ENCODE data around the gene OR2H1. TPM values are rescaled to one million over a fixed set of nuclear protein-coding genes. Genes with fewer than 3 reads are reported as not detected.
"Not testable (repeated sequence)": the region's sequence is repeated elsewhere in the genome, so short reads cannot be mapped to it uniquely, and the experiment has no call there.

The OR2H1 gene
- total RNA-seq (not detected), polyA plus RNA-seq (not detected)
- long read RNA-seq, donor 1 = 0 reads
- long read RNA-seq, donor 2 = 0 reads
- long read RNA-seq, donor 3 = 0 reads
- long read RNA-seq, donor 4 = 0 reads

DNA sequence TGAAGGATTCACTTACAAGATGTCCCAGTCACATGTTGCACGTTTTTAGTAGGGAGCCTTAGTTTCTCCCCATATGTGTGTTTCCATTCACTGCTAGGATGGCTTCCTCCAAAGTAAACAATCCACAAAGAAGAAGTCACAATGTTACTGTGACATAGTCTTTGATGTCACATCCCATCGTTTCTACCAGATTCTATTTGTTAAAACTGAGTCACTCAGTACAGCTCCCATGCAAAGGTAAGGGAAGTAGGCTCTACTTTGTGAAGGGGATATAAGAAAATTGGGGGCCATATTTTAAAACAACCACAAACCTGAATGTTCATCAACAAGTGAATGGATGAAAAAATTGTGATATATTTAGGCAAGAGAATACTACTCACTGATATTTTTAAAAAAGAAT lies at the start of gene OR2H1, which contains the start of gene OR11A1:
Gene OR2H1, plus strand, starts transcription at position 185 of the 400 bp plus-strand sequence. CDS start 4,615 bp downstream, outside the sequence.
Gene OR11A1, minus strand, starts transcription at position 101 of the 400 bp plus-strand sequence. CDS start 29,430 bp downstream, outside the sequence.
- DNase-seq = no peak
- H3K9me3 ChIP-seq (ENCODE audit: control insufficient read depth, low read length) = no peaks in the 10 kb centered on the region
- intact Hi-C loops (cut with DNase I) = no loop called here
- no peak for ATAC-seq
- no peak within 1 kb of the TSS for H3K4me3 ChIP-seq (ENCODE audit: low read length)
- 58% methylated on average over 2 of the region's 2 CpGs for WGBS
- no peaks in the 10 kb centered on the region for H3K4me1 ChIP-seq (ENCODE audit: control insufficient read depth, insufficient read depth, low read length)
- no peak within 1 kb of the TSS for H3K27ac ChIP-seq (ENCODE audit: low read length)
- no peaks in the 10 kb centered on the region for H3K27me3 ChIP-seq (ENCODE audit: control insufficient read depth, insufficient read depth)

DNA sequence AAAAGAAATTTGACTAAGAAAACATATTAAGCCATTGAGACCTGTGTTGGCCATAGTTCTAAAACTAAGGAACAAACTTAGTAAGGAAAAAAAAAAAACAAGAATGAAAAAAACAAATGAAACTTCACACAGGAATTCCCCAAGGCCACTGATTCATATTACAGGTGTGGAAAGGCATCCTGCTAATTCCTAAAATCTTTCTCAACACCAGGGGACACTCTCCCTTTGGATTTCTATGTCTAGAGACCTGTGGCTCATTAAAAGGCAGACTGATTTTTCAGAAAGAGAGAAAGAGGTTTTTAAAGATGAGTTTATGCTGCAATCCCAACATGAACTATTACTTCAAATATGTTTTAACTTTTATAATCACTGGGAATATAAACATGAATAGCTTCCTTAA lies 42.4 kb upstream of the OR2H1 start, which contains the start of gene OR12D1:
Gene OR12D1, plus strand, starts transcription at position 341 of the 400 bp plus-strand sequence.
- intact Hi-C loops (cut with DNase I) = no loop called here
- Histone ChIP-seq H3K4me1 (ENCODE audit: control insufficient read depth, insufficient read depth, low read length) (no peaks in the 10 kb centered on the region), H3K9me3 (ENCODE audit: control insufficient read depth, low read length) (no peaks in the 10 kb centered on the region), H3K27ac (ENCODE audit: low read length) (no peak within 1 kb of the TSS), H3K4me3 (ENCODE audit: low read length) (no peak within 1 kb of the TSS), H3K27me3 (ENCODE audit: control insufficient read depth, insufficient read depth) (no peaks in the 10 kb centered on the region)
- no peak for DNase-seq
- ATAC-seq = no peak

- no peak overlapping the region for H3K4me3 ChIP-seq (ENCODE audit: low read length)
- DNase-seq = no peak
- no peaks in the 10 kb centered on the region for H3K27me3 ChIP-seq (ENCODE audit: control insufficient read depth, insufficient read depth)
- no peak overlapping the region for H3K27ac ChIP-seq (ENCODE audit: low read length)
- H3K4me1 ChIP-seq (ENCODE audit: control insufficient read depth, insufficient read depth, low read length) = no peaks in the 10 kb centered on the region
- no peaks in the 10 kb centered on the region for H3K9me3 ChIP-seq (ENCODE audit: control insufficient read depth, low read length)
- no peak for ATAC-seq
- 50% methylated on average over 3 of the region's 3 CpGs for WGBS
- intact Hi-C loops (cut with DNase I) = no loop called here
These were observed 37.4 kb upstream of the OR2H1 start for GRCh38 chr6:29419516-29419915.

GRCh38 chr6:29424168-29424567 lies 32.8 kb upstream of the OR2H1 start:
- Histone ChIP-seq H3K27me3 (ENCODE audit: control insufficient read depth, insufficient read depth) (no peaks in the 10 kb centered on the region), H3K27ac (ENCODE audit: low read length) (no peak overlapping the region), H3K4me1 (ENCODE audit: control insufficient read depth, insufficient read depth, low read length) (no peaks in the 10 kb centered on the region), H3K9me3 (ENCODE audit: control insufficient read depth, low read length) (no peaks in the 10 kb centered on the region), H3K4me3 (ENCODE audit: low read length) (no peak overlapping the region)
- DNase-seq (no peak), ATAC-seq (no peak)
- intact Hi-C loops (cut with DNase I) = no loop called here
- 89% methylated on average over 2 of the region's 2 CpGs for WGBS

DNA sequence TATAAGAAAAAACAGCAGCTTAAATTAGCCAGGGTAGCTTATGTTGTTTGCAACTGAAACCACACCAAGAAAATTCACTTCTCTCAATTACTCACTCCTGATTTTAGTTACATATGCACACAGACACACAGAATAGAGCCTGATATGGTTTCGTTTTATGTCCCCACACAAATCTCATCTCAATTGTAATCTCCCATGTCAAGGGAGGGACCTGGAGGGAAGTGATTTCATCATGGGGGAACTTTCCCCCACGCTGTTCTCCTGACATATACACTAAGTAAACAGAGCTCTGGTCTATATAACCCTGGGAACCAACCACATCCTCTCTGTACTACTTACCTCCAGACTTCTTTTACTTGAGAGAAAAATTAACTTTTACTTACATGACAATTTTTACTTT lies 32.4 kb upstream of the OR2H1 start:
- ATAC-seq (no peak), DNase-seq (no peak)
- intact Hi-C loops (cut with DNase I) = no loop called here
- Histone ChIP-seq H3K27ac (ENCODE audit: low read length) (no peak overlapping the region), H3K27me3 (ENCODE audit: control insufficient read depth, insufficient read depth) (no peaks in the 10 kb centered on the region), H3K4me1 (ENCODE audit: control insufficient read depth, insufficient read depth, low read length) (no peaks in the 10 kb centered on the region), H3K4me3 (ENCODE audit: low read length) (no peak overlapping the region), H3K9me3 (ENCODE audit: control insufficient read depth, low read length) (no peaks in the 10 kb centered on the region)
- 34% methylated on average over 2 of the region's 2 CpGs for WGBS

DNA sequence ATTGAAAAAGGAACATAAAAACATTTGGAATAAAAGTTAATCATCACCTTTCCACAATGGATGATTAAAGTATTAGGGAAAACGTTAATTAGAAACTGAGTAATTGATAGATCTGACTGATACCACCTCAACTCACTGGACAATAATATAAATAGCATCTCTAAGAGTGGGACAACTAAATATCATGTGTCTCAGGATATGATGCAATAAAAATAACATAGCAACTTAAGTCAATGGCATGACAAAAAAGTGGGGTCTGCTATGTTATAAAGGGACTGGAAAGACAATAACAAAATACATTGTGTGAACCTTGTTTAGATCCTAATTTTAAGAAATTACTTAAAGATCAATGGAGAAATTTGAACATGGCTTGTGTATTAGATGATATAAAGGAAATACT lies 31.9 kb upstream of the OR2H1 start:
- Histone ChIP-seq H3K27ac (ENCODE audit: low read length) (no peak overlapping the region), H3K27me3 (ENCODE audit: control insufficient read depth, insufficient read depth) (no peaks in the 10 kb centered on the region), H3K4me3 (ENCODE audit: low read length) (no peak overlapping the region), H3K9me3 (ENCODE audit: control insufficient read depth, low read length) (no peaks in the 10 kb centered on the region), H3K4me1 (ENCODE audit: control insufficient read depth, insufficient read depth, low read length) (no peaks in the 10 kb centered on the region)
- intact Hi-C loops (cut with DNase I) = no loop called here
- DNase-seq = no peak
- WGBS = 34% methylated on average over 1 of the region's 1 CpG
- ATAC-seq = no peak

DNA sequence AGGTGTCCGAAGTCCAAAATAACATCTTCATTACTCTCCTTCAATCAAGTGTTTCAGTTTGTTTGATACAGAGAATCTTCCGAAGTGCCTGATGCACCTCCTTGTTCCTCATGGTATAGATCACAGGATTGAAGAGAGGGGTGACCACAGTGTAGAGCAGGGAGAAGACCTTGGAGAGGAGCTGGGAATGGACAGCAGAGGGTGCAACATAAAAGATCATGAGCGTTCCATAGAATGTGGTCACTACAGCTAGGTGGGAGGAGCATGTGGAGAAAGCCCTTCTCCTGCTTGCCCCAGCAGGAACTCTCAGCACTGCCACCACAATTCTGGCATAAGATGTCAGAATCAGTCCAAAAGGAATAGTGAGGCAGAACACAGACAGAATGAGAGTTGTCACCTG lies 30.3 kb upstream of the OR2H1 start:
- ATAC-seq = no peak
- DNase-seq = no peak
- H3K4me3 ChIP-seq (ENCODE audit: low read length) = no peak overlapping the region
- H3K27me3 ChIP-seq (ENCODE audit: control insufficient read depth, insufficient read depth) = no peaks in the 10 kb centered on the region
- intact Hi-C loops (cut with DNase I) = no loop called here
- H3K9me3 ChIP-seq (ENCODE audit: control insufficient read depth, low read length) = no peaks in the 10 kb centered on the region
- H3K4me1 ChIP-seq (ENCODE audit: control insufficient read depth, insufficient read depth, low read length) = no peaks in the 10 kb centered on the region
- 77% methylated on average over 3 of the region's 3 CpGs for WGBS
- H3K27ac ChIP-seq (ENCODE audit: low read length) = no peak overlapping the region

DNA sequence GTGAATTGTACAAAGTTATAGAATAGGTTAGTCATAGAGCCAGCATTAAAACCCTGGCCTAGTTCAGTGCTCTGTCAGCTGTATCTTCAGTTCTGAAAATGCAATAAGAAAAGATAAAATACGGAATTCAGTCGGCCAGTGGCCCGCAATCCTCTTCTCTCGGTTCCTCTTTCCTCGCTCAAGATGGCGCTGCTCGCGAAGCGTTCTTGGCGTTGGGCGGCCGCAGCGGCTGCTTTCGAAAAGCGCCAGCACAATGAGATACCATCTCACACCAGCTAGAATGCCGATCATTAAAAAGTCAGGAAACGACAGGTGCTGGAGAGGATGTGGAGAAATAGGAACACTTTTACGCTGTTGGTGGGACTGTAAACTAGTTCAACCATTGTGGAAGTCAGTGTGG lies 20.2 kb upstream of the OR2H1 start:
- 69% methylated on average over 18 of the region's 18 CpGs for WGBS
- H3K4me1 ChIP-seq (ENCODE audit: control insufficient read depth, insufficient read depth, low read length); intact Hi-C loops (cut with DNase I); H3K27ac ChIP-seq (ENCODE audit: low read length); H3K4me3 ChIP-seq (ENCODE audit: low read length); H3K27me3 ChIP-seq (ENCODE audit: control insufficient read depth, insufficient read depth); DNase-seq; H3K9me3 ChIP-seq (ENCODE audit: control insufficient read depth, low read length); ATAC-seq: not testable (repeated sequence)

- no peaks in the 10 kb centered on the region for H3K4me1 ChIP-seq (ENCODE audit: control insufficient read depth, insufficient read depth, low read length)
- H3K9me3 ChIP-seq (ENCODE audit: control insufficient read depth, low read length) = no peaks in the 10 kb centered on the region
- no peak within 1 kb of the TSS for H3K4me3 ChIP-seq (ENCODE audit: low read length)
- DNase-seq (no peak), ATAC-seq (no peak)
- intact Hi-C loops (cut with DNase I) = no loop called here
- H3K27me3 ChIP-seq (ENCODE audit: control insufficient read depth, insufficient read depth) = no peaks in the 10 kb centered on the region
- H3K27ac ChIP-seq (ENCODE audit: low read length) = no peak within 1 kb of the TSS
These were observed 17.9 kb upstream of the OR2H1 start, which contains the start of gene OR10C1 for GRCh38 chr6:29439006-29439405. OR10C1 (plus strand) TSS chr6:29439306; CDS start chr6:29440016, 710 bp downstream.

GRCh38 chr6:29442719-29443118 lies 14.2 kb upstream of the OR2H1 start:
- 84% methylated on average over 1 of the region's 1 CpG for WGBS
- H3K4me3 ChIP-seq (ENCODE audit: low read length) = no peak overlapping the region
- no peaks in the 10 kb centered on the region for H3K9me3 ChIP-seq (ENCODE audit: control insufficient read depth, low read length)
- DNase-seq = no peak
- ATAC-seq = no peak
- H3K27me3 ChIP-seq (ENCODE audit: control insufficient read depth, insufficient read depth) = no peaks in the 10 kb centered on the region
- intact Hi-C loops (cut with DNase I) = no loop called here
- no peak overlapping the region for H3K27ac ChIP-seq (ENCODE audit: low read length)
- no peaks in the 10 kb centered on the region for H3K4me1 ChIP-seq (ENCODE audit: control insufficient read depth, insufficient read depth, low read length)

DNA sequence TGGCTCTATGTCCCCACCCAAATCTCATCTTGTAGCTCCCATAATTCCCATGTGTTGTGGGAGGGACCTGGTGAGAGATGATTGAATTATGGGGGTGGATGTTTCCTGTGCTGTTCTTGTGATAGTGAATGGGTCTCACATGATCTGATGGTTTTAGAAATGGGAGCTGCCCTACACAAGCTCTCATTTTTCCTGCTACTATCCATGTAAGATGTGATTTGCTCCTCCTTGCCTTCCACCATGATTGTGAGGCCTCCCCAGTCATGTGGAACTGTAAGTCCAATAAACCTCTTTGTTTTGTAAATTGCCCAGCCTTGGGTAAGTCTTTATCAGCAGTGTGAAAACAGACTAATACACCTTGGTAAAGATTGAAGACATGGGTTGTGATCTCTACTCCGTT lies 12.9 kb upstream of the OR2H1 start:
- ATAC-seq; intact Hi-C loops (cut with DNase I): not testable (repeated sequence)
- WGBS = 83% methylated on average over 1 of the region's 1 CpG

DNA sequence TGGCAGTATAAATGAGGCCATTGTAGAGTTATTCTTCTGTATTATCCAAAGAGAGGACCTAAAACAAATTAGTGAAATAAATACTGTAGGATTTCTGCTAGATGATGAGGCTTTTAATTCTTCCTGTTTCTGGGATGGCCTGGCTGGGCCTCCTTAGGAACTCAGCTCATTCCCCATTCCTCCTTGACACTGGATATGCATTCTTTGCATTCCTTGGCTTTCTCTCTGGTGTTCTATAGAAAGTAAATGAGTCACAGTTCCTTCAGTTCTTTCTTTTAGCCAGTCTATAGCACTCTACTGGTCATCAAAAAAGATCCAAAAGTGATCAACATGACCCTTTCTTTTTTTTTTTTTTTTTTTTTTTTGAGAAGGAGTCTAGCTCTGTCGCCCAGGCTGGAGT lies 9.3 kb upstream of the OR2H1 start:
- Histone ChIP-seq H3K27ac (ENCODE audit: low read length) (no peak overlapping the region), H3K4me3 (ENCODE audit: low read length) (no peak overlapping the region), H3K4me1 (ENCODE audit: control insufficient read depth, insufficient read depth, low read length) (no peaks in the 10 kb centered on the region), H3K9me3 (ENCODE audit: control insufficient read depth, low read length) (no peaks in the 10 kb centered on the region), H3K27me3 (ENCODE audit: control insufficient read depth, insufficient read depth) (no peaks in the 10 kb centered on the region)
- ATAC-seq (no peak), DNase-seq (no peak)
- intact Hi-C loops (cut with DNase I) = no loop called here
- 94% methylated on average over 1 of the region's 1 CpG for WGBS

More for the DNA sequence above, 12.9 kb upstream of the OR2H1 start:
- not testable (repeated sequence) for H3K9me3 ChIP-seq (ENCODE audit: control insufficient read depth, low read length); H3K4me3 ChIP-seq (ENCODE audit: low read length); H3K27me3 ChIP-seq (ENCODE audit: control insufficient read depth, insufficient read depth); DNase-seq; H3K4me1 ChIP-seq (ENCODE audit: control insufficient read depth, insufficient read depth, low read length); H3K27ac ChIP-seq (ENCODE audit: low read length)

Data from right cardiac atrium (tissue), 5 donors.